IPS DF 4.7 (cell line): ENCODE data around the gene PLPP3.

Experiments used
- DNase-seq: peaks from one replicate; pipeline ENCODE4 v3.0.0-alpha.2; 2013; ENCODE audit warnings: low spot score; ENCODE audit errors: extremely low read depth

PLPP3 gene

DNA sequence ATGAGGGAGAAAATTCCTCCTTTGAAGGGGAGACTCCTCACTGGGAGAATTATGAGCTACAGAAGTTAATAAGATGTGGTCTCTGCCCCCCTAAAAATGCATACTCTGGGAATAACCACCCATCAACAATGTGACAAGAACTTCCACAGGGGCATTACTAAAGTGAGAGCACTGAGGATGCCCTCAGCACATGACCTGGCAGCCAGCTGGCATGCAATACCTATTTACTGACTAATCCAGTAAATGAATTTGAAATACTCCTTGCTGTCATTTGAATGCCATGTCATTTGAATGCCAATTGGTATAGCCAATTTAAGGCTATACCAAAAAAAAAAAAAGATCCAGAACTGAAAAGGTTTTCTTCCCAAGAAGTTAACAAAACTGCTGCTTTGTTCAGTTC is 30.8 kb downstream of the PLPP3 start:
- DNase-seq: no peak

DNA sequence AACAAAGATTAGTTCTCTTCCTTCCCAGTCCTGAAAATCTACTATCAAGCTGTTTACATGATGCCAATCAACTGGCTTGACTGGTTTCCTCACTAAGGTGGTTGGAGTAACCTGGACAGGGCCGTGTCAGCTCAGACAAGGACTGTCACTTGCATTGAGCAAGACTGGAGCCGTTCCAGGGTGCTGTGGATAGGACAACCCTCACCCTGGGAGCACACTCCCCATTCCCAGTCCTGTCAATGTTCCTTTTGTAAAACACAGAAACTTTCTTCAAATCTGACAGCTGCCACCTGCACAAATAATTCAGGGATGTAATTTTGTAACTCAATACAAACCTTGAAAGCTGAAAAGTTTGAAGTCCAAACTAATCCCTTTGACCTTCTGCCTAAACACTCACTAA is 31.4 kb downstream of the PLPP3 start:
- DNase-seq: no peak

DNA sequence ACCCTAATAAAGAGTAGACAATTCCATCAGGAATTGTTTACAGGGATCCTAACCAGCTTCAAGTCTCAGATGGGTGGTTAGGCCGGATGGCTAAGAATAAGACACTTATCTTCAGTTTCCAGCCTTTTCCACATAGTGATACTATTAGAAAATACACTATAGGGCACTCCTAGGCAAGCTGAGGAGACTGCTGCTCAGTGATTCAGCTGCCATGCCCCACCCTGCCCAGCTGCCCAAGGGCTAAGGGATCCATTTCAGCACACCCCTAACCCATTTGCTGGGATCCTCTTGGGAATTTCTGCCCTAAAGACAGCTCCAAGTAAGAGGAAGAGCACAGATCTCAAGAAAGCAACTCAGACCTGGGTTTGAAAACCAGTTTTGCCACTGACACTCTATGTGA is 31.9 kb downstream of the PLPP3 start:
- no peak for DNase-seq

DNA sequence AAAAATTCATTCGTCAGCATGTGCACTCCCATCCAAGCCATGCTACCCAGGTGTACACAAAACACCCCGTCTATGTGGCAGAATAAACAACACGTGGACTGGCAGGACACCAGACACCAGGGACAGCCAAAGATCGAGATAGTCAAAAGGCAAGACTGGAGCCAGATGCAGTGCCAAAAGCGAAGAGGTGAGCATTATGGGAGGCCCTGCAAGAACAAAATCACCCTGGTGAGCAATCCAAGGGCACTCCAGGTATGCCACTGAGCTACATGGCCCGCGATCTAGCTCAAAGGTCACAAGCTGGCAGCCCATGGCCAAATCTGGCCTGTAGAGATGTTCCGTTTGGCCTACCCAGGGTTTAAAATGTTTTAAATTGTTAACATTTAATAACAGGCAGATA is 33.7 kb downstream of the PLPP3 start:
- no peak for DNase-seq

DNA sequence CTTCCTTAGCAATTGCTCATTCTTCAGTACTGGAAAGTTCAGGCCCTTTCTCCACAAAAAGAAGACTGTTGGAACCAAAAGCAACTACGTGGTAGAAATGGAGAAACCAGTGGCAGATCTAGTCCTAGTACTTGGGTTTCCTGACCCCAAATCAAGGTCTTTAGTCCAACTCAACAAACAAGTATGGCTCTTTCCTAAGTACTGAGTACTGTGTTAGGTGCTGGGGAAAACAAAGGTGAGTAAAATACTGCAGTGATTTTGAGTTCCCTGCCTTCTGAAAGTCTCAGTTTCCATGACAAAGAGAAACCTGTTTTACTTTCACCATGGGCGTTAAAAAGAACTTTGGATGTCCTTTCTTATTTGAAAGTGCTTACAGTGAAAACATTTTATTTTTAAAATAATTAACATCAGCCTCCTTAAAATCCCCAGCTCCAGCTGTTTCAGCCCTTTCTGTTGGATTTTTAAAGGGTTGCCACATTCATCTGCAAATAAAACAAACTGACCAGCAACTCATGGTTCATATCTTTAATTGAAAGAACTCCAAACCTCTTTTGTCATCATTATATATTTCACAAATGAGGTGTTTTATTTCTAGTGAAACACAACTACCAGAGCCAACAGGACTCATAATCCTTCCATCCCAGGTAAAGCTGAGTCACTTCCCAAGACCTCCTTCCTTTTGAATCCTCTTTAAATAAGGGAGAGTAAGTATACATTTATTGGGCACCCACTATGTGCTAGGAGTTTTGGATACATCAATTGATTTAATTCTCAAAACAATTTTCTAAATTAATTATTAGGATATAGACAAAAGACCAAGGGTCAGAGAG is 35.4 kb downstream of the PLPP3 start:
- DNase-seq: no peak

DNA sequence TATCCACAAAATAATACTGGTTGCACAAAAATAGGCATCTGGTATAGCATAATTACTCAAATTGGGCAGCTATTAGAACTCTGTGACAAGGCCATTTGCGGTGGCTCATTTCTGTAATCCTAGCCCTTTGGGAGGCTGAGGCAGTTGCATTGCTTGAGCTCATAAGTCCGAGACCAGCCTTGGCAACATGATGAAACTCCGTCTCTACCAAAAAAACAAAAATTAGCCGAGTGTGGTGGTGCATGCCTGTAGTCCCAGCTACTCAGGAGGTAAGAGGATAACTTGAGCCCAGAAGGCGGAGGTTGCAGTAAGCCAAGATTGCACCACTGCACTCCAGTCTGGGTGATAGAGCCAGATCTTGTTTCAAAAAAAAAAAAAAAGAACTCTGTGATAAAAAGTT is 36.7 kb downstream of the PLPP3 start:
- DNase-seq: no peak

DNA sequence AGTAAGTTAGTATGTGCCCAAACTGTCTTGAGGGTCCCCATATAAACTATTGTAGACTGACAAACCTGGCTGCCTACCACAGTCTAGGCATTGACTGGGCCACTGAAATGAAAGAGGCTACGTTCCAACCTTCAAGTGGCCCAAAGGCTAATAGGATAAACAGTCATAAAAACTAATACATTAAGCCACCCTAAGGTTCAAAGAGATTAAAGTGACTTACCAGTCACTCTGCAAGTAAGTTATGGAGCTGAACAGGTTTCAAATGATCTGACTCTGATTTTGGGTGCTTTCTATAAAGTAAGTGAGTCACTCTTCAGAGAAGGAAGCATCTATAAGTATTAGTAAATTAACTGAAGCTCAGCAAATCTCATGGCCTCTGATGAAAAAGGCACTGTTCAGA is 38.0 kb downstream of the PLPP3 start:
- DNase-seq: no peak

DNA sequence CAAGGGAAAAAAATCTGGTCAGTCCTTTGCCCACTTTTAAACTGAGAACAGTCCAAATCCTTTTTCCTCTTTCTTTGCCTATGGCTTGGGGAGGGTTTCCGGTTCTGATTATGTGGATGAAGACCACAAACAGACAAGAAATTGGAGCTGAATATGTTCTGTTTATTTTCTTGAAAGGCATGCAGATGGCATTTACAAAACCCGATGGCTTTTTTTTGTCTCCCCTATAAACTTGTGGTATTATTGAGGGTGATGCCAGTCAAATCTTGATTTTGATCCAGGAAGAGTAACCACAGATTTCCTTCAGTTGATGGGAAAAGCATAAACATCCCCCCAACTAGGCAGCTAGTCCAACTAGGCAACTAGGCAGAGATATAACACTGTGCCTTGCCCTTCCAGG is 38.9 kb downstream of the PLPP3 start:
- no peak for DNase-seq

DNA sequence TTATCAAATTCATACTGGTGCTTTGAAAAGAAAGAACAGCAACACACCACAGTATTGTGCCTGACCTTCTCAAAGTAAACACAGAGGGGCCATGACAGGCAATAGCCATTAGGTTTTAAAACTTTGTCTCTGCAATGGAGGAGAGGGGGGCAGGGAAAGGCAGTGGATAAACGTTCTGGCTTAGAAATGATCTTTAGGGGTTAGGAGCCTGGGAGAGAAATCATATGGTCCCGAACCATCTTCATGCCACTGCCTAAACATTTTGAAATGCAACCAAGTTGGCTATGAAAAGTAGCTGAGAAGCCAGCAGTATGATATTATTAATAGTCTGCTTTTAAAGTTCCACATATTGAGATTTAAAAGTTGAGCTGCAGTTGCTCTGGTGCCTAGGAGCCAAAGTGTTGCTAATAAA is 39.8 kb downstream of the PLPP3 start:
- DNase-seq: no peak

DNA sequence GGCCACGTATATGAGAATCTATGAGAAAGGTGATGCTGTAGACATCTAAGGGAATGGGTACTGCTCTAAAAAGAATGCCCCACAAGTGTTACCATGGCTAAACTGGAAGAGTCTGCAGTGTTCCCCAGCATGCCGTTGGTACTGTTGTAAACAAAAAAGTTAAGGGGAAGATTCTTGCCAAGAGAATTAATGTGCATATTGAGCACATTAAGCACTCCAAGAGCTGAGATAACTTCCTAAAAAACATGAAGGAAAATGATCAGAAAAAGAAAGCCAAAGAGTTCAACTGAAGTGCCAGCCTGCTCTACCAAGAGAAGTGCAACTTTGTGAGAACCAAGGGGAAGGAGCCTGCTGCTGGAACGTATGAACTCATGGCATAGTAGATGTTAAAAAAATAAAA is 40.8 kb downstream of the PLPP3 start:
- no peak for DNase-seq

DNA sequence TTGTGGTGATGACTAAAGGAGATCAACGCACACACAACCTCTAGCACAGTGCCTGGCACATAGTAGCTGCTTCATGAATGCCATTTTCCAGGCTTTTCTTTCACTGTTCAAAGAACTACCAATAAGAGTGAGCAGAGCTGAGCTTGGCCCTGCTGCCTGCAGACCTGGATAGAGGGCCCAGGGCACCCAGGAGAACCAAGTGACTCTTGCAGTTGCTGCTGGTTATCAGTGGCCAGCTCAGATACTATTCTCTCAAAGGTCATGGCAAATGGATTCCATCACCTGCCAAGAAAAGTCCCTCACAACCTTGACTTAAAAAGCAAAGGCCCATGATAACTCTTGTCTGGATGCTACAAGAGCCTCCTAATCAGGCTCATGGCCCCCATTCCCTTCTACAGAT is 41.7 kb downstream of the PLPP3 start:
- no peak for DNase-seq

DNA sequence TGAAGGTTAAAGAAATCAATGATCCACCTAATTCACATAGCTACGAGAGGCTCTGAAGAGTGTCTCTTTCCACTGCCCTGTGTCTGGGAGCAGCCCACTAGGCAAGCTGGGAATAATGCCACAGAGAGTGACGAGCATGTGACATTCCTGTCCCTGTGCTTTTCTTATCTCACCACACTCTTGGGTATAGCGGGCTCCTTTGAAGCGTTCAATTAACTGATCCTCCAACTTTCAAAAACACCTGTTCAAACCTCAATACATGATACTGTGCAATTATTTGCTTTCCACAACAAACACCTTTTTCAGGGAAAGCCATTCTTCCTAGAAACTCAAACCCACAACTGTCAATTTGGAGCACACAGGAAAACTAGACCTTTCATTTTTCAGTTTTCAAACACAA is 43.4 kb downstream of the PLPP3 start:
- no peak for DNase-seq

DNA sequence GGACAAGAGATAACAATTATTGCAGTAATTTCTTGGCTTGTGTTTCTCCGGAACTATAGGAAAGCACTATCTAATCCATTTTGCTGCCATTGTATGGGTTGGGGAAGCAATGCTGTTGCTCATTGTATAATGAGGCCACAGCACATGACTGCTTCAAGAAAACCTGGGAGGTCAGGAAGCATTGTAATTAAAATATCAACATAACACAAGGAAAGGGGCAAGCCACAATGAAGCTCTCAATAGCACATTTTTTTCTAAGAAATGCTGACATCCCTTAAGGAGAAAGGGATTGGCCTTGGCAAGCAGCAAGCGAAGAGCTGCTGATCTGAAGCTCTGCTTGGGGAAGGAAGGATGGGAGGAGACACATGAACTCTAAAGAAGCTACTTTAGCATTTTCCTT is 44.0 kb downstream of the PLPP3 start:
- DNase-seq: peak; percentile 87

DNA sequence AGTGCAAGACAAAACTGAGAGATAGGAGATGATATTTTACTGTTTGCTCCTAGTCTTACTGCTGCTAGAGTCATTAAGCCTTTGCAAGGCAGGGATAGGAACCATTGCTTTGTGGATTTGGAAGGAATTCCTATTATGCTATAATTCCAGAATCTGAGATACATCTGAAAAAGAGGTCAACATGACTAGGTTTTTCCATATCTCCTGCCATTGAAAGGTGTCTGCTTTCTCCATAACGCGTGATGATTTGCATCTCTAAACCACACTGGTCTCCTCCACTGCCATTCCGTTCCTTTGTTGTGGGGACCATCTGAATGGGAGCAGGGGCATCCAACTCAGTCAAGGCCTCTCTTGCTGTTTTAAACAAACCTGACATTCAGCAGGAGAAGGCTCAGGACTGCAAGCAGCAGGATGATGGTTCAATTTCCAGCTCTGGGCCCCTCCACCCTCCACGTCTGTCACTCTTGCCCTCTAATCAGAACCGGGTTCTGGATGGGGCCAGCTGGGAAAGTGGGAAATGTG is 45.2 kb downstream of the PLPP3 start:
- no peak for DNase-seq

DNA sequence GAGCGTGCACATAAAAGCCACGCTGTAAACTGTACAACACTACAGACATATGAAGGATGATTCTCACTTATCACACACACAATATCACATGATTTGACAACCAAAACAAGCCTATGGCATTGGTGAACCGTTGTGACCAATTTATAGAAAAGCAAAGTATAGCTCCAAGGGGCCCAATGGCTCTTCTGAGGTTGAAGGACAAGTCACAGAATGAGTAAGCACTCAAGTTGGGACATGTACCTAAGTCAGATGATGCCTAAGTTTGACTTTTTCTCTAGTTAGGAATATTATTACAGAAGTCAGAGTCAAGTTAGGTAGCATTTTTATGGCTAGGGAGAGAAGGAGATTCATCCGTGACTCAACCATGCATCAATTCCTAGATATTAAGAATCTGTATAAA is 45.7 kb downstream of the PLPP3 start:
- no peak for DNase-seq

DNA sequence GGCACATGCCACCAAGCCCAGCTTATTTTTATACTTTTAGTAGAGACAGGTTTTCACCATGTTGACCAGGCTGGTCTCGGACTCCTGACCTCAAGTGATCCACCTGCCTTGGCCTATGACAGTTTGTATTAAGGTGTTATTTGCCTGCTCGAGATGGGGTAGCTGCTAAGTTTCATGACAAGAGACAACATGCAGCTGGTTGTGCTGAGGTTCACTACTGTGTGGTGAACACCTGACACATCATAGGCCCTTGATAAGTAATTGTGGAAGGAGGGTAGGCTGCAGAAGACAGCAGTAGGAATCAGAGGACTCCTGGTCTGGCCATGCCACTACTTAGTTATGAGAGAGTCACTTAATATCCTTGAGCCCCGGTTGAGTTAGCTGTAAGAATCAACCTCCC is 46.2 kb downstream of the PLPP3 start:
- DNase-seq: no peak

DNA sequence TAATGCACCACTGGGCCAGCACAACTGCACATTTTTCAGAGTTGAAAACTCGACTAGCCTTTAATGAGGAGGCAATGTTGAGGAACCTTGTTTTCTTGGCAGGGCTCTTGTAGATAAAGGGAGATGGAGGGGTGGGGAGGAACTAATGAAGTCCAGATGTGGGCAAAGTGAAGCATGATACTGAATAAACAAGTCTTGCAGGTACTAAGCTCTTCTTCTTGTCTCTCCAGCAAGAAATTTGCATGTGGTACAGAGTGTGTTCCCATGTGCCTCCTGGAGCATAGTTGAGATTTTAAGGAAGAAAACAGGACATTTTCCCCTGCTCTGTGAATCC is 47.0 kb downstream of the PLPP3 start:
- no peak for DNase-seq

DNA sequence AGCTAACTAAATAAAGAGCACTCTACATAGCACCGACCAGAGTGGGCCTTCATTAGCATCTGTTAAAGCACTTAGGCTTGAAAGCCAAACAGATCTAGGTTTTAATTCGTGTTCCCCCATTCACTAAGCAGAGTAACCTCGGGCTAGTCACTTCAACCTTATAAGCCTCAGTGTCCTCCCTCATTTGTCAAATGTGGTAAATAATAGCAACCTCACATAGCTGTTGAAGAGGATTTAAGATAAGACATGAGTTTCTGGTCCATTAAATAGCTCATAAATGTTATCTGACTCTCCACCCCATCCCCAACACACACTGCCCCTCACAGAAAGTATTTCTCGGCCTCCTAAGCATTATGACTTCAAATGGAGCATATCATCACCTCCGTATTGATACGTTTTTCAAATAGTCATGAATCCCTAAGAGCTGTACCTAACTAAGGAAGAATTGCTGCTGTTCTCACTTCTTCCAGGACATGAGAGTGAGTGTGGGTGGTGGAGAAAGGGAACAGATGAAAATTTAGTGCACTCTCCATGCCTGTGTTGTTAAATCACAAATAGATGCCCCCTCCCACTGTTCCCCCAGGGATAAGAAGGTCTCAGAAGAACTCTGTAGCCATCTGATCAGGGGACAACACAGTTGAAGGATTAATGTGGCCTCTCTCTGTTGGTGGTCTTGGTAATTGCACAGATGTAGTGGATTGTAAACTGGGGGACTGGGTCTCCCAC is 47.6 kb downstream of the PLPP3 start:
- DNase-seq: no peak

DNA sequence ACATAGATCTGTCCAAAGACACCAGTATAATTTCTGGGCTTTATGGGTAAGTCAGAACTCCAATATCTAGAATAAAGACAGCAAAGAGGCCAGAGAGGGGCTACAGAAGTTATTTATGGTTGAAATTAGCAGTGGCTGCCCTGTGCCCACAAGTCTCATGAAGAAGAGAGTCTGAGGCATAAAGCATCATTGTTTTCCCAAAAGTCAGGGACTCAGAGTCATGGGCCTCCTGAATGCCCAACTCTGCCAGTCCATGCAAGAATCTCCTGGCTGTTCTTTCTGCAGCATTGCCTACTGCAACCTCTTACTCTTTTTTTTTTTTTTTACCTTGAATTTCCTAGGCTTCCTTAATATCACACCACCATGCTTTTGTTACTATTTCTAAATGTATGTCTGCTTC is 49.6 kb downstream of the PLPP3 start:
- DNase-seq: no peak

DNA sequence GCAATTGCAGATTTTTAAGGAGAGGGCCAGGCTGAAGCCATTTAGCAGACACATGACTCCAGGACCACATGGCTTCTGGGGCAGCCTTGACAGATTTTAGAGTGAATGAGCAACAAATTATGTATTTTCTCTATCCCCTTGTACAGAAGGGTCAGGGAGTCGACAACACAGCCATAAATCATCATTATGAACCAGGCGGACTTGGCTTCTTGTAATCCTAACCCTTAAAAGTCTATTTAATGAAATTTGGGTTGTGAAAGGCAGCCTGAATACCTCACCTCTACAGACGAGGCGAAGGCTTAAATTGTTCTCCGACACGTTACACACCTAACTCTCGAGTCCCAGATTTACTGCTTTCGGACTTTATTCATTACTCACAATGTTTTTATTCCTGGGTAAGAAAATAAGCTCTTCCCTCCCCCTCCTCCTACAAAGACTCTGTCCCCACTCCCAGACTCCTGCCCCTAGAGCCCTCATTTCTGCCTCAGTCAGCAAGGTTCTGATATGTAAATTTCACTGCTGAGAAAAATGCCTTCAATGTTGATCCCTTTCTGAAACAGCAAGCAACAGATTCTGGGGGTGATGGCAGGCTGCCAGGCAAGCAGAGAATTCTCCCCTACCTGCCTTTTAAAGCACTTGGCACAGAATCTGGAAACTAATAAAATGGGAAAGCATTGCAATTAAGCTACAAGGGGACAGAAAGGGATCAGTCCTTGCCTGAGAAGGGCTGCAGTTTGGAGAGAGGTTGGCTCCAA is 51.6 kb downstream of the PLPP3 start:
- DNase-seq: no peak

DNA sequence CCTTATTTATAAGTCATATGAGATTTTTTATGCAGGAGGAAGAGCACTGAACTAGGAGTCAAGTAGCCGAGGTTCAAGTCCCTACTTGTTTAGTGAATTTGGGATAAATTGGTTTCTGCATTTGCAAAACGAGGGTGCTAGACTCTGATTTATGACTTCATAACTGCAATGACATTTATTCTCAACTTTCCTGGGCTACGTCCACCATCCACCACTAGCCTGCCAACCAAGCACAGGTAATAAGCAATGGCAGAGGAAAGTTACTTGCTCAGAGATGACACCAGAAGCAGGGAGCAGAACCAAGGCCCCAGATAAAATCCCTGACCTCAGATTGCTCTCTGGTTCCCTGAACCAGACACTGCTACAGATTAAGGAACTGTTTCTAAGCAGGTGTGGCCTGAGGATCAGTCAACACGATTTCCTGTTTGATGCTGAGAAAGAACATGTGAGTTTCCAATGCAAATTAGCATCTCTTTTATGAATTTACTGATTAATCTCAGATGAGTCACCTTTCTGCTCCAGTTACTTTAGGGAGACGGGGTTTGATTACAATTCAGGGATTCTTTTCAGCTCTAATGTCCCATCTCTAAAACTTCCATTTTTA is 52.7 kb downstream of the PLPP3 start:
- DNase-seq: no peak
